ENCODE measurements around the gene TPO.

- TF ChIP-seq EZH2 (IDR thresholded peaks at IDR 0.05; ENCODE audit: borderline replicate concordance, insufficient read depth, low read length, poor library complexity, severe bottlenecking) (no peak), SMC3 (conservative IDR thresholded peaks at IDR 0.05; ENCODE audit: poor library complexity) (peak; percentile 99), CTCF (IDR thresholded peaks at IDR 0.05; ENCODE audit: poor library complexity, severe bottlenecking) (peak; percentile 97), EP300 (conservative IDR thresholded peaks at IDR 0.05; ENCODE audit: poor library complexity, severe bottlenecking) (no peak), RAD21 (conservative IDR thresholded peaks at IDR 0.05) (peak; percentile 99), TAF1 (IDR thresholded peaks at IDR 0.05; ENCODE audit: low read depth) (no peak), POLR2AphosphoS5 (IDR thresholded peaks at IDR 0.05) (no peak), MXI1 (conservative IDR thresholded peaks at IDR 0.05; ENCODE audit: poor library complexity, severe bottlenecking) (peak; percentile 55)
Observed at GRCh38 chr2:1546023-1546591, 132.8 kb downstream of the TPO start.
